C4-2B (cell line): Measurements from ENCODE around the gene PSMB10.

Experiments used
- H3K27ac ChIP-seq: fragments of 450-650 bp; 2 replicates; pipeline ENCODE4 v1.5.1; 2017
- CTCF ChIP-seq: fragments of 450-650 bp; conservative IDR thresholded peaks from 2 replicates; pipeline ENCODE4 v1.5.1; 2017; ENCODE audit warnings: mild to moderate bottlenecking
- ZFX ChIP-seq: fragments of 450-650 bp; IDR thresholded peaks from 2 replicates; pipeline ENCODE4 v1.6.1; 2017

PSMB10 gene

GRCh38 chr16:67914758-67915495 lies 21.7 kb downstream of the PSMB10 start:
- H3K27ac ChIP-seq, result no peak overlapping the region
- TF ChIP-seq ZFX (no peak), CTCF (no peak)

DNA sequence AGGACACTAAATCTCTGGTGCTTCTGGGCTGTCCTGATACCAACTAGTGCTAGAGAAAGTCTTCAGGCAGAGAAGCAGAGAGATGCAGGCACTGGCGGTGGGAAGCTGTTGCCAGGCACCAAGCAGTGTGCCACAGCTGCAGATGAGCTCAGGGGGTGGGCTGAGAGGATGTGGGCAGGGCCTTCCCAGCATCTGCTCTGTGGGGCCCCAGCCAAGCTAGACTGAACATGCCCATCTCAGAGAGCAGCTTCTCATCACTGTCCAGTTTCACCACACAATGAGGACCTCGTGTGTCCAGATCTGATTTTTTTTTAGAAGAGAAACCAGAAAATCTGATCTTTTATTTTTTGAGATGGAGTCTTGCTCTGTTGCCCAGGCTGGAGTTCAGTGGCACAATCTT lies 26.5 kb downstream of the PSMB10 start:
- no peak overlapping the region for H3K27ac ChIP-seq
- TF ChIP-seq CTCF (no peak), ZFX (no peak)

- no peak for TF ChIP-seq ZFX
- no peak for TF ChIP-seq CTCF
- no peak overlapping the region for H3K27ac ChIP-seq
Observed at GRCh38 chr16:67909056-67909742, 27.5 kb downstream of the PSMB10 start.

DNA sequence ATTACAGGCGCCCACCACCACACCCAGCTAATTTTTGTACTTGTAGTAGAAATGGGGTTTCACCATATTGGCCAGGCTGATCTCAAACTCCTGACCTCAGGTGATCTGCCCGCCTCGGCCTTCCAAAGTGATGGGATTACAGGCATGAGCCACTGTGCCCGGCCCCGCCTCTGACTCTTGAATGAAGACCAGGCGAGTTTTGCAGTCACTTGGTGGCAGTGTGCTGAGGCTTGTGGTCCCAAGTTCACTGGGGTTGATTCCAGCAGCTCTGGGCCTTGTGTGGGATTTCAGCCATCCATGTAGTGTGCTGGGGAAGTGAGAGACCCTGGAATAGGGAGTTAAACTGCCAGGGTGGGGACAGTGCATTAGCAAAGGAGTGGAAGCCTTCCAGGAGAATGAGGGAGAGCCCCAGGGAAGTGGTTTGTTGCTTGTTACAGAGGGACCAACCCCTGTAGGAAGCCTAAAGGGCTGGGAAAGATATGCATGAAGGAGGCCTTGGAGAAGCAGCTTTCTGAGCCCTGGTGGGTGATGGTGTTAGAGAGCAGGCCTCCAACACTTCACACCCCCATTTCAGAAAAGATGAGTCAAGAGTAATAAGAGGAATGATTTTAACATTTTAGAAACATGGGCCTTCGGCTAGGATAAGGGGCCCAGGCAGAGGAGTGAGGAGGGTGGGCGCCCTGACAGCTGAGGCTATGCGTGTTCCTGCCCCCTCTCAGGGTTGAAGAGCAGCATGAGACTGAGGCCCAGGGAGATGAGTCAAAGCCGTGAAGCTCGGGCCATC lies 29.1 kb downstream of the PSMB10 start:
- H3K27ac ChIP-seq, result no peak overlapping the region
- no peak for TF ChIP-seq CTCF
- TF ChIP-seq ZFX, result no peak

GRCh38 chr16:67902831-67903230 lies 33.8 kb downstream of the PSMB10 start:
- TF ChIP-seq CTCF (no peak), ZFX (no peak)
- H3K27ac ChIP-seq, result no peak overlapping the region

- no peak overlapping the region for H3K27ac ChIP-seq
- TF ChIP-seq CTCF, result no peak
- no peak for TF ChIP-seq ZFX
Observed at GRCh38 chr16:67901734-67902133, 34.9 kb downstream of the PSMB10 start.

DNA sequence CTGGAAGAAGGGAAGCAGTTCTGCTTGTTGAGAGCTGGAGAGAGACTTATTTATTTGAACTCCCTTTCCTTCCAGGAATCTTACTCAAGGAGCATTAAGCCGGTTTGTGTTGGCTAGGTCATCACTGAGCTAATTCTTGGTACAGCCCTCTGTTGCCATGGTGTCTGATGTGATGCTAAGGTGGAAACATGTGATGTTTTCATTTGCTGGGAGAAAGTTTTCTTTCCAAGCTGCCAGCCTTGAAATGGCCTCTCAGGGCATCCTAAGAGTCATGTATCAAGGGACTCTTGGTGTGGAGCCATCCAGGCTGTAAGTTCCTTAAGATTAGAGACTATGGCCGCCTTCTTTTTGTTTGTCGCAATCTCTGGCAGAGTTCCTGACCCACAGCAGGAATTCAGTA lies 39.4 kb downstream of the PSMB10 start:
- no peak overlapping the region for H3K27ac ChIP-seq
- no peak for TF ChIP-seq CTCF
- no peak for TF ChIP-seq ZFX
